OCI-LY7 (cell line): ENCODE measurements around the gene NTM. TPM values are rescaled to one million over a fixed set of nuclear protein-coding genes. Genes with fewer than 3 reads are reported as not detected.

Experiments
- BruUV-seq: library from RNA; stranded (reverse); fragments of 400-500 nt; replicated peaks from 2 replicates; lab custom pipeline; 2021; lab: Mats Ljungman, UMichigan
- CTCF ChIA-PET: fragments of 300-600 bp; sonication (Branson Sonifier 250); formaldehyde crosslinking; loops from one replicate; lab custom pipeline; 2022; ENCODE audit warnings: antibody characterized with exemption; ENCODE audit not compliant: unreplicated experiment; lab: Charles Lee
- POLR2A ChIA-PET: fragments of 300-600 bp; sonication (Branson Sonifier 250); formaldehyde crosslinking; loops from one replicate; lab custom pipeline; 2022; ENCODE audit warnings: antibody characterized with exemption; lab: Charles Lee
- DNase-seq: peaks from one replicate; pipeline ENCODE4 v3.0.0-alpha.2; 2015; ENCODE audit warnings: low spot score
- H2AFZ ChIP-seq: fragments of 200-600 bp; sonication (generic), shearing (Covaris generic); 2 replicates; pipeline ENCODE4 v1.6.1; 2014; ENCODE audit warnings: mild to moderate bottlenecking, antibody characterized with exemption, low read length, moderate library complexity
- H3K27ac ChIP-seq: fragments of 200-600 bp; sonication (generic); 2 replicates; pipeline ENCODE4 v1.5.1; 2014; ENCODE audit warnings: mixed run types, low read depth, mild to moderate bottlenecking, moderate library complexity, low read length, inconsistent platforms; ENCODE audit not compliant: poor library complexity, severe bottlenecking
- H3K36me3 ChIP-seq: fragments of 200-600 bp; sonication (generic); 2 replicates; pipeline ENCODE4 v1.6.1; 2014; ENCODE audit warnings: mild to moderate bottlenecking, antibody characterized with exemption, low read length, moderate library complexity, mixed read lengths; ENCODE audit not compliant: insufficient read depth
- H3K4me1 ChIP-seq: fragments of 200-600 bp; sonication (generic); 2 replicates; pipeline ENCODE4 v1.5.1; 2014; ENCODE audit warnings: mild to moderate bottlenecking, low read length; ENCODE audit not compliant: insufficient read depth, poor library complexity, severe bottlenecking
- H3K4me2 ChIP-seq: fragments of 200-600 bp; sonication (generic); 2 replicates; pipeline ENCODE4 v1.6.1; 2014; ENCODE audit warnings: mild to moderate bottlenecking, low read length
- H3K4me3 ChIP-seq: fragments of 200-600 bp; sonication (generic); 2 replicates; pipeline ENCODE4 v1.5.1; 2014; ENCODE audit warnings: mild to moderate bottlenecking, low read depth, low read length; ENCODE audit not compliant: poor library complexity, severe bottlenecking
- H3K79me2 ChIP-seq: fragments of 200-600 bp; sonication (generic); 2 replicates; pipeline ENCODE4 v1.6.1; 2016; ENCODE audit warnings: low read depth, mild to moderate bottlenecking, low read length, moderate library complexity, mixed read lengths; ENCODE audit not compliant: insufficient read depth
- H3K9me2 ChIP-seq: fragments of 200-600 bp; sonication (generic); 2 replicates; pipeline ENCODE4 v1.6.1; 2016; ENCODE audit warnings: mild to moderate bottlenecking, low read length, mixed read lengths; ENCODE audit not compliant: insufficient read depth
- H3K9me3 ChIP-seq: fragments of 200-600 bp; sonication (generic); 2 replicates; pipeline ENCODE4 v1.6.1; 2014; ENCODE audit warnings: mild to moderate bottlenecking, mixed run types, low read length, mixed read lengths
- H4K20me1 ChIP-seq: fragments of 200-600 bp; sonication (generic); 2 replicates; pipeline ENCODE4 v1.6.1; 2014; ENCODE audit warnings: mild to moderate bottlenecking, antibody characterized with exemption, low read length, moderate library complexity, mixed read lengths; ENCODE audit not compliant: insufficient read depth
- CTCF ChIP-seq: fragments of 200-600 bp; sonication (generic); conservative IDR thresholded peaks from 2 replicates; pipeline ENCODE4 v1.5.1; 2014; ENCODE audit warnings: mild to moderate bottlenecking, antibody characterized with exemption, low read length, moderate library complexity, mixed read lengths
- EZH2phosphoT487 ChIP-seq: fragments of 200-600 bp; sonication (generic); IDR thresholded peaks from 2 replicates; pipeline ENCODE4 v1.6.1; 2018; ENCODE audit warnings: low read depth, borderline replicate concordance, mild to moderate bottlenecking, mixed run types, antibody characterized with exemption, low read length, moderate library complexity, mixed read lengths
- intact Hi-C: fragments of 100-400 bp; cut with micrococcal nuclease; formaldehyde crosslinking; loops from one replicate; pipeline ENCODE4 v1.10.0; 2022; ENCODE audit not compliant: unreplicated experiment
- total RNA-seq, 2 experiments: library from RNA; depleted of rRNA in 1 of 2; stranded (reverse); fragments of >200 nt in 1 of 2; shearing (Covaris generic) in 1 of 2; gene quantifications; 2 replicates each; pipeline ENCODE4 v1.2.3, GENCODE V29; 2014 to 2022

NTM gene
- total RNA-seq, 2 experiments from 2014 or later: not detected

- ChIA-PET CTCF (no interaction called here), POLR2A (no interaction called here)
- DNase-seq: no peak
- Histone ChIP-seq H3K4me2 (no peak overlapping the region), H3K4me1 (no peaks in the 10 kb centered on the region), H3K36me3 (no peaks in the 10 kb centered on the region), H3K4me3 (no peak overlapping the region), H3K9me2 (no peaks in the 10 kb centered on the region), H2AFZ (no peak overlapping the region), H3K79me2 (no peaks in the 10 kb centered on the region), H4K20me1 (no peaks in the 10 kb centered on the region), H3K9me3 (no peaks in the 10 kb centered on the region), H3K27ac (no peak overlapping the region)
- intact Hi-C loops: no loop called here
- no TSS peak for BruUV-seq
- TF ChIP-seq CTCF (no peak), EZH2phosphoT487 (no peak)
These were observed 288.5 kb downstream of the NTM start for GRCh38 chr11:131658952-131659351.

- intact Hi-C loops: no loop called here
- no peak overlapping the region for H3K4me2 ChIP-seq
- H2AFZ ChIP-seq: no peak overlapping the region
- no peaks in the 10 kb centered on the region for H3K36me3 ChIP-seq
- TF ChIP-seq CTCF (no peak), EZH2phosphoT487 (no peak)
- ChIA-PET POLR2A (no interaction called here), CTCF (no interaction called here)
- no peaks in the 10 kb centered on the region for H3K79me2 ChIP-seq
- H3K9me2 ChIP-seq: no peaks in the 10 kb centered on the region
- H3K4me3 ChIP-seq: no peak overlapping the region
- H3K4me1 ChIP-seq: no peaks in the 10 kb centered on the region
- no peaks in the 10 kb centered on the region for H4K20me1 ChIP-seq
- DNase-seq: no peak
- H3K9me3 ChIP-seq: no peaks in the 10 kb centered on the region
- H3K27ac ChIP-seq: no peak overlapping the region
- no TSS peak for BruUV-seq
These were observed 289.5 kb downstream of the NTM start for GRCh38 chr11:131659931-131660330.

GRCh38 chr11:131661132-131661531 is 290.7 kb downstream of the NTM start:
- no peak for DNase-seq
- BruUV-seq: no TSS peak
- Histone ChIP-seq H3K9me3 (no peaks in the 10 kb centered on the region), H3K27ac (no peak overlapping the region), H3K79me2 (no peaks in the 10 kb centered on the region), H2AFZ (no peak overlapping the region), H4K20me1 (no peaks in the 10 kb centered on the region), H3K36me3 (no peaks in the 10 kb centered on the region), H3K4me1 (no peaks in the 10 kb centered on the region), H3K4me2 (no peak overlapping the region), H3K4me3 (no peak overlapping the region), H3K9me2 (no peaks in the 10 kb centered on the region)
- no peak for TF ChIP-seq CTCF
- no peak for TF ChIP-seq EZH2phosphoT487
- ChIA-PET CTCF (no interaction called here), POLR2A (no interaction called here)
- intact Hi-C loops: no loop called here
